Hepatocyte (in vitro differentiated cells): ENCODE data around the gene GNL1. TPM values are rescaled to one million over a fixed set of nuclear protein-coding genes. Genes with fewer than 3 reads are reported as not detected.
"Not testable (repeated sequence)": the region's sequence is repeated elsewhere in the genome, so short reads cannot be mapped to it uniquely, and the experiment has no call there.

Experiments
- DNase-seq: peaks from one replicate; pipeline ENCODE4 v3.0.0-alpha.2; 2016; ENCODE audit warnings: low spot score
- H2AFZ ChIP-seq: fragments of 200-600 bp; sonication (generic); 2 replicates; pipeline ENCODE4 v1.6.0; 2016; ENCODE audit warnings: antibody characterized with exemption, mild to moderate bottlenecking
- H3K27ac ChIP-seq: fragments of 200-600 bp; sonication (generic); 2 replicates; pipeline ENCODE4 v1.5.1; 2016; ENCODE audit warnings: mild to moderate bottlenecking
- H3K27me3 ChIP-seq: fragments of 200-600 bp; sonication (generic); 2 replicates; pipeline ENCODE4 v1.6.1; 2016
- H3K36me3 ChIP-seq: fragments of 200-600 bp; sonication (generic); replicated peaks from 2 replicates; pipeline ENCODE4 v1.5.1; 2016; ENCODE audit warnings: low read depth; ENCODE audit not compliant: insufficient read depth
- H3K4me1 ChIP-seq: fragments of 200-600 bp; sonication (generic); 2 replicates; pipeline ENCODE4 v1.5.1; 2016; ENCODE audit warnings: mild to moderate bottlenecking, moderate library complexity; ENCODE audit not compliant: insufficient read depth
- H3K4me2 ChIP-seq: fragments of 200-600 bp; sonication (generic); 2 replicates; pipeline ENCODE4 v1.6.0; 2016
- H3K4me3 ChIP-seq: fragments of 200-600 bp; sonication (generic); 2 replicates; pipeline ENCODE4 v1.5.1; 2016; ENCODE audit warnings: mild to moderate bottlenecking
- H3K79me2 ChIP-seq: fragments of 200-600 bp; sonication (generic); 2 replicates; pipeline ENCODE4 v1.6.0; 2017; ENCODE audit warnings: mild to moderate bottlenecking
- H3K9me2 ChIP-seq: fragments of 200-600 bp; sonication (generic); replicated peaks from 2 replicates; pipeline ENCODE4 v1.6.0; 2017; ENCODE audit warnings: mild to moderate bottlenecking; ENCODE audit not compliant: insufficient read depth
- H3K9me3 ChIP-seq: fragments of 200-600 bp; sonication (generic); 2 replicates; pipeline ENCODE4 v1.5.1; 2016; ENCODE audit warnings: low read depth, mild to moderate bottlenecking
- H4K20me1 ChIP-seq: fragments of 200-600 bp; sonication (generic); 2 replicates; pipeline ENCODE4 v1.6.0; 2016; ENCODE audit warnings: mild to moderate bottlenecking; ENCODE audit not compliant: insufficient read depth, poor library complexity, severe bottlenecking
- CTCF ChIP-seq: fragments of 200-600 bp; sonication (generic); IDR thresholded peaks from 2 replicates; pipeline ENCODE4 v1.5.1; 2016; ENCODE audit warnings: antibody characterized with exemption, mild to moderate bottlenecking; ENCODE audit not compliant: poor library complexity
- EZH2 ChIP-seq: fragments of 200-600 bp; sonication (generic); IDR thresholded peaks from 2 replicates; pipeline ENCODE4 v1.6.1; 2016; ENCODE audit warnings: antibody characterized with exemption, mild to moderate bottlenecking, borderline replicate concordance
- EZH2phosphoT487 ChIP-seq: fragments of 200-600 bp; sonication (generic); IDR thresholded peaks from one replicate; pipeline ENCODE4 v1.6.1; 2018; ENCODE audit warnings: antibody characterized with exemption, mild to moderate bottlenecking, low read depth, moderate library complexity; ENCODE audit not compliant: unreplicated experiment, severe bottlenecking
- WGBS: methylation state at CpG from one replicate; pipeline ENCODE4 v1.1.6; 2016; ENCODE audit warnings: low lambda C conversion rate; ENCODE audit errors: missing lambda C conversion rate; 5-methylcytosine and 5-hydroxymethylcytosine counted together
- polyA plus RNA-seq: library from polyadenylated mRNA; unstranded; fragments of >200 nt; fragmentation: Nextera tagmentation; extraction: Ambion mirVana; gene quantifications from 2 replicates; pipeline ENCODE4 v1.2.1, GENCODE V29; 2016
- total RNA-seq: library from RNA; depleted of rRNA; stranded (reverse); fragments of >200 nt; gene quantifications from 2 replicates; pipeline ENCODE4 v1.2.3, GENCODE V29; 2014

GNL1 gene
- total and polyA plus RNA-seq, 2 experiments from 2014 or later = 29.5 to 81.1 TPM

GRCh38 chr6:30495993-30496392 lies 60.3 kb downstream of the GNL1 start:
- no peak overlapping the region for H3K4me2 ChIP-seq
- peaks cover 1% of the 10 kb centered on the region for H4K20me1 ChIP-seq
- WGBS = 90% methylated on average over 4 of the region's 4 CpGs
- no peak overlapping the region for H2AFZ ChIP-seq
- no peak for TF ChIP-seq CTCF
- TF ChIP-seq EZH2 = no peak
- no peak for TF ChIP-seq EZH2phosphoT487
- no peaks in the 10 kb centered on the region for H3K9me2 ChIP-seq
- H3K9me3 ChIP-seq = no peaks in the 10 kb centered on the region
- no peaks in the 10 kb centered on the region for H3K36me3 ChIP-seq
- H3K4me3 ChIP-seq = no peak overlapping the region
- DNase-seq = no peak
- H3K4me1 ChIP-seq = no peaks in the 10 kb centered on the region
- peaks cover 3% of the 10 kb centered on the region for H3K79me2 ChIP-seq
- H3K27ac ChIP-seq = no peak overlapping the region
- H3K27me3 ChIP-seq = no peaks in the 10 kb centered on the region

DNA sequence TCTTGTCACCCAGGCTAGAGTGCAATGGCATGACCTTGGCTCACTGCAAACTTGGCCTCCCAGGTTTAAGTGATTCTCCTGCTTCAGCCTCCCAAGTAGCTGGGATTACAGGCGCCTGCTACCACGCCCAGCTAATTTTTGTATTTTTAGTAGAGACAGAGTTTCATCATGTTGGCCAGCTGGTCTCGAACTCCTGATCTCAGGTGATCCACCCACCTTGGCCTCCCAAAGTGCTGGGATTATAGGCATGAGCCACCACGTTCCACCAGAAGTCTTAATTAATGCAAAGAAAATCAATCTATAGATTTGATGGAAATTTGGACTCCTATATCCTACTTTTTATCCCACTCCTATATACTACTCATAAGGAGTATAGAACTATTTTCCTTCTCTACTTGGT lies 61.2 kb downstream of the GNL1 start:
- H3K9me3 ChIP-seq, H3K36me3 ChIP-seq, H3K4me1 ChIP-seq, H3K27ac ChIP-seq, H3K27me3 ChIP-seq, H4K20me1 ChIP-seq, H3K9me2 ChIP-seq, H3K4me3 ChIP-seq, H2AFZ ChIP-seq, DNase-seq, H3K4me2 ChIP-seq: not testable (repeated sequence)
- peaks cover 12% of the 10 kb centered on the region for H3K79me2 ChIP-seq
- 92% methylated on average over 4 of the region's 4 CpGs for WGBS

DNA sequence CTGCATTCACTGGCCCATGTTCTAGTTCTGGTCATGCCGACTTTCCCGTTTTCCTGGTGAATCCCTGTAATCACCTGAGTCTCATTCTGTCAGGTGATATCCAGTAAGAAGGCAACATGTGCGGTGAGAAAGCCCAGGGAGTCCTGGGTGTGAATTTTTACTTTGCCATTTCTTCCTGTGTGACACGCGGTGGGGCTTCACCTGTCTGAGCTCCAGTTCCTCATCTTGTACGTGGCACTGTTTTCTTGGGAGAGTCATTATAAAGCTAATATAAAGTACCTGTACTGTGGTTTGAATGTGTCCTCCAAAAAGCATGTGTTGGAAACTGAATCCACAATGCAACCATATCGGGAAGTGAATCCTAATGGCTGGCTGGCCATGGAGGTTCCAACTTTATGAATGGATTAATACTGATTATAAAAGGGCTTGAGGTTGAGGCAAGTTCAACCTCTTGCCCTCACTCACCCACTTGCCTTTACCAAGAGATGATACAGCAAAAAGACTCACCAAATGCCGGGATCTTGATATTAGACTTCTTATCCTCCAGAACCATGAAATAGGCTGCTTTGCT lies 61.9 kb downstream of the GNL1 start:
- H3K79me2 ChIP-seq = peaks cover 12% of the 10 kb centered on the region
- TF ChIP-seq EZH2 (no peak), EZH2phosphoT487 (no peak), CTCF (no peak)
- H3K27me3 ChIP-seq = no peaks in the 10 kb centered on the region
- H4K20me1 ChIP-seq = peaks cover 10% of the 10 kb centered on the region
- no peak overlapping the region for H3K27ac ChIP-seq
- H3K36me3 ChIP-seq = no peaks in the 10 kb centered on the region
- peaks cover 7% of the 10 kb centered on the region for H3K4me1 ChIP-seq
- no peak for DNase-seq
- H2AFZ ChIP-seq = no peak overlapping the region
- H3K4me3 ChIP-seq = no peak overlapping the region
- no peaks in the 10 kb centered on the region for H3K9me3 ChIP-seq
- 93% methylated on average over 8 of the region's 8 CpGs for WGBS
- no peaks in the 10 kb centered on the region for H3K9me2 ChIP-seq
- no peak overlapping the region for H3K4me2 ChIP-seq

- no peak overlapping the region for H2AFZ ChIP-seq
- H3K27ac ChIP-seq = no peak overlapping the region
- H3K4me1 ChIP-seq = peaks cover 7% of the 10 kb centered on the region
- no peaks in the 10 kb centered on the region for H3K9me2 ChIP-seq
- 78% methylated on average over 8 of the region's 8 CpGs for WGBS
- no peaks in the 10 kb centered on the region for H3K36me3 ChIP-seq
- peaks cover 10% of the 10 kb centered on the region for H4K20me1 ChIP-seq
- H3K4me3 ChIP-seq = no peak overlapping the region
- no peaks in the 10 kb centered on the region for H3K9me3 ChIP-seq
- H3K79me2 ChIP-seq = peaks cover 12% of the 10 kb centered on the region
- H3K27me3 ChIP-seq = no peaks in the 10 kb centered on the region
- TF ChIP-seq EZH2 = no peak
- no peak for TF ChIP-seq CTCF
- no peak for TF ChIP-seq EZH2phosphoT487
- no peak for DNase-seq
- no peak overlapping the region for H3K4me2 ChIP-seq
These were observed 62.5 kb downstream of the GNL1 start for GRCh38 chr6:30493643-30494250.
